H1 (cell line): Measurements from ENCODE around the gene MRPL11. TPM values are rescaled to one million over a fixed set of nuclear protein-coding genes. Genes with fewer than 3 reads are reported as not detected.
"Not testable (repeated sequence)": the region's sequence is repeated elsewhere in the genome, so short reads cannot be mapped to it uniquely, and the experiment has no call there.

Source experiments
- CTCF ChIA-PET: fragments of 300-600 bp; sonication (Branson Sonifier 250); formaldehyde crosslinking; loops from one replicate; lab custom pipeline; 2021; ENCODE audit not compliant: partially characterized antibody; lab: Charles Lee
- POLR2A ChIA-PET: fragments of 300-600 bp; sonication (Branson Sonifier 250); formaldehyde crosslinking; loops from one replicate; lab custom pipeline; 2021; ENCODE audit warnings: inconsistent platforms; ENCODE audit not compliant: partially characterized antibody; lab: Charles Lee
- DNase-seq, 2 experiments: peaks; one replicate each; pipeline versions ENCODE4 v3.0.0 to v3.0.0-alpha.2; 2010 to 2022; ENCODE audit warnings: low spot score in 2 of 2, low read depth in 1 of 2, mixed read lengths in 1 of 2
- FAIRE-seq: peaks from 2 replicates; lab custom pipeline; 2011; peaks lifted over from hg19 to GRCh38; lab: Jason Lieb, UNC
- H2AFZ ChIP-seq: 2 replicates; pipeline ENCODE4 v1.8.1; 2012; ENCODE audit warnings: low read length, inconsistent platforms
- H2AK5ac ChIP-seq: 2 replicates; pipeline ENCODE4 v1.6.1; 2013; ENCODE audit warnings: low read depth, low read length
- H2BK120ac ChIP-seq: replicated peaks from 2 replicates; pipeline ENCODE3; 2013; ENCODE audit warnings: low read depth, low read length, inconsistent platforms
- H2BK12ac ChIP-seq: 2 replicates; pipeline ENCODE4 v1.6.1; 2013; ENCODE audit warnings: low read depth, low read length
- H2BK15ac ChIP-seq: 2 replicates; pipeline ENCODE4 v1.6.1; 2013; ENCODE audit warnings: low read length
- H2BK20ac ChIP-seq: 2 replicates; pipeline ENCODE4 v1.6.1; 2013; ENCODE audit warnings: low read length
- H2BK5ac ChIP-seq: 2 replicates; pipeline ENCODE4 v1.6.1; 2013; ENCODE audit warnings: low read depth, low read length
- H3K14ac ChIP-seq: 2 replicates; pipeline ENCODE4 v1.6.1; 2013; ENCODE audit warnings: inconsistent platforms; ENCODE audit not compliant: insufficient read length
- H3K18ac ChIP-seq: 2 replicates; pipeline ENCODE4 v1.6.1; 2013; ENCODE audit warnings: low read length; ENCODE audit errors: extremely low read depth
- H3K23ac ChIP-seq: 2 replicates; pipeline ENCODE4 v1.6.1; 2013; ENCODE audit warnings: inconsistent platforms; ENCODE audit not compliant: insufficient read length
- H3K23me2 ChIP-seq: 2 replicates; pipeline ENCODE4 v1.6.1; 2013; ENCODE audit warnings: low read depth, low read length
- H3K27ac ChIP-seq: 2 replicates; pipeline ENCODE4 v1.6.1; 2011; ENCODE audit warnings: low read depth, low read length, inconsistent platforms
- H3K27me3 ChIP-seq, 4 experiments: replicated peaks in 1 of 4; 1 replicate in 1 of 4; 2 replicates in 3 of 4; pipeline versions ENCODE4 v1.6.1 to v1.8.1; 2011 to 2013; ENCODE audit warnings: low read length in 3 of 4, mild to moderate bottlenecking in 3 of 4, inconsistent platforms in 2 of 4, mixed read lengths in 2 of 4, moderate library complexity in 1 of 4; ENCODE audit not compliant: control insufficient read depth in 3 of 4, insufficient read depth in 3 of 4; ENCODE audit errors: extremely low read depth in 1 of 4
- H3K36me3 ChIP-seq, 4 experiments: 2 replicates each; pipeline versions ENCODE4 v1.6.1 to v1.8.1; 2011 to 2013; ENCODE audit warnings: mild to moderate bottlenecking in 4 of 4, low read length in 3 of 4, moderate library complexity in 2 of 4, control low read depth in 1 of 4, inconsistent platforms in 1 of 4; ENCODE audit not compliant: insufficient read depth in 4 of 4, control insufficient read depth in 2 of 4
- H3K4ac ChIP-seq: replicated peaks from 2 replicates; pipeline ENCODE3; 2013; ENCODE audit warnings: low read length, low read depth, mixed read lengths, inconsistent platforms; ENCODE audit not compliant: insufficient read length
- H3K4me1 ChIP-seq, 4 experiments: replicated peaks in 1 of 4; 1 replicate in 1 of 4; 2 replicates in 3 of 4; pipeline versions ENCODE4 v1.6.1 to v1.8.1; 2011 to 2013; ENCODE audit warnings: low read length in 3 of 4, inconsistent platforms in 2 of 4, mixed read lengths in 1 of 4; ENCODE audit not compliant: insufficient read depth in 4 of 4, control insufficient read depth in 3 of 4
- H3K4me2 ChIP-seq, 2 experiments: 2 replicates each; pipeline versions ENCODE4 v1.6.1 to v1.8.1; 2011 to 2013; ENCODE audit warnings: low read depth in 2 of 2, low read length in 2 of 2, control low read depth in 1 of 2, inconsistent platforms in 1 of 2, mild to moderate bottlenecking in 1 of 2; ENCODE audit not compliant: insufficient read depth in 1 of 2
- H3K4me3 ChIP-seq, 4 experiments: fragments of 200-600, 300-600 bp in 1 of 4; sonication (generic), shearing (Covaris generic), sonication (Bioruptor Twin) in 1 of 4; 2 replicates each; pipeline versions ENCODE4 v1.5.1 to v1.8.1; 2011 to 2016; ENCODE audit warnings: low read length in 4 of 4, low read depth in 3 of 4, control low read depth in 2 of 4, inconsistent platforms in 2 of 4, mild to moderate bottlenecking in 2 of 4, mixed read lengths in 1 of 4, moderate library complexity in 1 of 4; ENCODE audit not compliant: insufficient read depth in 2 of 4; ENCODE audit errors: extremely low read depth in 1 of 4
- H3K56ac ChIP-seq: replicated peaks from 2 replicates; pipeline ENCODE3; 2013; ENCODE audit warnings: low read depth, mild to moderate bottlenecking, mixed read lengths, low read length, inconsistent platforms; ENCODE audit not compliant: insufficient read length
- H3K79me1 ChIP-seq: 2 replicates; pipeline ENCODE4 v1.6.1; 2013; ENCODE audit warnings: low read depth, low read length, control low read depth
- H3K79me2 ChIP-seq, 2 experiments: 2 replicates each; pipeline versions ENCODE4 v1.6.1 to v1.8.1; 2012 to 2013; ENCODE audit warnings: low read length in 2 of 2, mild to moderate bottlenecking in 2 of 2, inconsistent platforms in 1 of 2; ENCODE audit not compliant: insufficient read depth in 2 of 2, control insufficient read depth in 1 of 2
- H3K9ac ChIP-seq, 4 experiments: replicated peaks in 1 of 4; 1 replicate in 1 of 4; 2 replicates in 3 of 4; pipeline versions ENCODE4 v1.6.1 to v1.8.1; 2011 to 2013; ENCODE audit warnings: low read depth in 3 of 4, low read length in 3 of 4, control low read depth in 2 of 4, mild to moderate bottlenecking in 2 of 4, moderate library complexity in 2 of 4, inconsistent platforms in 1 of 4; ENCODE audit errors: extremely low read depth in 1 of 4
- H3K9me3 ChIP-seq, 2 experiments: 2 replicates each; pipeline versions ENCODE4 v1.6.1 to v1.8.1; 2012 to 2013; ENCODE audit warnings: mild to moderate bottlenecking in 2 of 2, moderate library complexity in 2 of 2, control low read depth in 1 of 2, inconsistent platforms in 1 of 2, low read depth in 1 of 2, low read length in 1 of 2, mixed read lengths in 1 of 2; ENCODE audit not compliant: insufficient read depth in 2 of 2
- H4K20me1 ChIP-seq, 2 experiments: replicated peaks in 1 of 2; 2 replicates each; pipeline versions ENCODE3 to v1.8.1; 2011 to 2013; ENCODE audit warnings: inconsistent platforms in 2 of 2, low read length in 2 of 2, mild to moderate bottlenecking in 1 of 2; ENCODE audit not compliant: insufficient read depth in 2 of 2, control insufficient read depth in 1 of 2
- H4K5ac ChIP-seq: 2 replicates; pipeline ENCODE4 v1.6.1; 2013; ENCODE audit warnings: low read length, low read depth, mixed read lengths, inconsistent platforms; ENCODE audit not compliant: insufficient read length
- H4K8ac ChIP-seq: 2 replicates; pipeline ENCODE4 v1.8.0; 2013; ENCODE audit warnings: mild to moderate bottlenecking, moderate library complexity, low read length, inconsistent platforms; ENCODE audit not compliant: insufficient read depth; ENCODE audit errors: extremely low read depth
- H4K91ac ChIP-seq: replicated peaks from 2 replicates; pipeline ENCODE3; 2013; ENCODE audit warnings: low read length, mixed read lengths, inconsistent platforms; ENCODE audit not compliant: insufficient read length
- WGBS, 2 experiments: shearing (Covaris generic) in 1 of 2; methylation state at CpG; one replicate each; pipeline versions ENCODE4 v1.1.6 to v1.1.7; 2013 to 2015; ENCODE audit warnings: low lambda C conversion rate in 2 of 2, mixed read lengths in 2 of 2, inconsistent platforms in 1 of 2, low coverage in 1 of 2, missing lambda C conversion rate in 1 of 2; ENCODE audit not compliant: insufficient replicate concordance in 2 of 2, insufficient coverage in 1 of 2, insufficient read length in 1 of 2; ENCODE audit errors: extremely low coverage in 1 of 2, missing lambda C conversion rate in 1 of 2; 5-methylcytosine and 5-hydroxymethylcytosine counted together
- polyA plus RNA-seq, 7 experiments: library from polyadenylated mRNA; depleted of rRNA in 3 of 7; stranded (reverse) in 5 of 7; unstranded in 2 of 7; fragments of >200 nt in 5 of 7; fragments of 200-250 nt in 2 of 7; gene quantifications; 1 replicate in 5 of 7; 2 replicates in 1 of 7; 4 replicates in 1 of 7; pipeline versions ENCODE4 v1.2.1 to v1.2.3, GENCODE V29; 2011 to 2013; ENCODE audit warnings: missing spikeins in 2 of 7, mixed read lengths in 2 of 7
- total RNA-seq: library from RNA; stranded (reverse); fragmentation: NEBNext Ultra II Directional; extraction: Animal tissue kit (Norgen Biotek cat#: 25700); gene quantifications from 2 replicates; pipeline ENCODE4 v1.2.1, GENCODE V29; 2021

Gene MRPL11
- total and polyA plus RNA-seq, 2 of the 8 experiments (the other 6 are each of a cell fraction or from before 2014, with no cell fraction given) = 105 to 141 TPM

DNA sequence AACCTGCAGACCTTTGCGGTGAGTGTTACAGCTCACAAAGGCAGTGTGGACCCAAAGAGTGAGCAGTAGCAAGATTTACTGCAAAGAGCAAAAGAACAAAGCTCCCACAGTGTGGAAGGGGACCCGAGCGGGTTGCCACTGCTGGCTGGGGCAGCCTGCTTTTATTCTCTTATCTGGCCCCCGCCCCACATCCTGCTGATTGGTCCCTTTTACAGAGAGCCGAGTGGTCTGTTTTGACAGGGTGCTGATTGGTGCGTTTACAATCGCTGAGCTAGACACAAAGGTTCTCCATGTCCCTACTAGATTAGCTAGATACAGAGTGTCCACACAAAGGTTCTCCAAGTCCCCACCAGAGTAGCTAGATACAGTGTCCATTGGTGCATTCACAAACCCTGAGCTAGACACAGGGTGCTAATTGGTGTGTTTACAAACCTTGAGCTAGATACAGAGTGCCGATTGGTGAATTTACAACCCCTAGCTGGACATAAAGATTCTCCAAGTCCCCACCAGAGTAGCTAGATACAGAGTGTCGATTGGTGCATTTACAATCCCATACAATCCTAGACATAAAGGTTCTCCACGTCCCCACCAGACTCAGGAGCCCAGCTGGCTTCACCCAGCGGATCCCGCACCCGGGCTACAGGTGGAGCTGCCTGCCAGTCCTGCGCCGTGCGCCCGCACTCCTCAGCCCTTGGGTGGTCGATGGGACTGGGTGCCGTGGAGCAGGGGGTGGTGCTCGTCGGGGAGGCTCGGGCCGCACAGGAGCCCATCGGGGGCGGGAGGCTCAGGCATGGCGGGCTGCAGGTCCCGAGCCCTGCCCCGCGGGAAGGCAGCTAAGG lies 1.7 kb upstream of the MRPL11 start:
- H2AK5ac ChIP-seq, H2AFZ ChIP-seq, H3K27me3 ChIP-seq, H3K23me2 ChIP-seq, H2BK5ac ChIP-seq, H2BK120ac ChIP-seq, H2BK15ac ChIP-seq, H2BK12ac ChIP-seq, H4K8ac ChIP-seq, H3K4me2 ChIP-seq, H3K4me1 ChIP-seq, H4K91ac ChIP-seq, H3K27ac ChIP-seq, H3K18ac ChIP-seq, H3K23ac ChIP-seq, H3K79me1 ChIP-seq, H3K4me3 ChIP-seq, H3K9ac ChIP-seq, H3K56ac ChIP-seq, FAIRE-seq, H4K5ac ChIP-seq, H2BK20ac ChIP-seq, H3K79me2 ChIP-seq, H4K20me1 ChIP-seq, H3K14ac ChIP-seq, DNase-seq, H3K4ac ChIP-seq: not testable (repeated sequence)
- Histone ChIP-seq H3K9me3 (peaks cover 15 to 16% of the 10 kb centered on the region in 2 experiments), H3K36me3 (peaks cover 8 to 18% (median 14%) of the 10 kb centered on the region in 4 experiments; a peak in 7 of 8 replicates)
- ChIA-PET CTCF (interaction anchor here (0.6 to 13.7 kb wide), 17 partner anchors 10 to 1345 kb away, joined by 3 to 259 read pairs (median 4); partner anchors contain the start of gene NPAS4), POLR2A (interaction anchor here (0.7 to 2.3 kb wide), 6 partner anchors 19 to 241 kb away, joined by 3 to 15 read pairs (median 4); partner anchors contain the start of genes DPP3 and NPAS4)
- 93% methylated on average over 17 of the region's 29 CpGs; no CpG with 5 or more reads in 1 of the 2 experiments for WGBS, 2 experiments
